Islet of Langerhans (tissue), 1 donor: ENCODE measurements around the gene CAPZA2.
"Not testable (repeated sequence)": the region's sequence is repeated elsewhere in the genome, so short reads cannot be mapped to it uniquely, and the experiment has no call there.

Experiments used
- FAIRE-seq: peaks from one replicate; lab custom pipeline; 2011; peaks lifted over from hg19 to GRCh38; lab: Jason Lieb, UNC

The CAPZA2 gene

GRCh38 chr7:116862234-116862950, at the start of gene CAPZA2:
TSS of gene CAPZA2 (plus strand) at chr7:116862587. CDS start at chr7:116862612, 25 bp downstream.
- FAIRE-seq, result no peak

- no peak for FAIRE-seq
These were observed 49.5 kb upstream of the CAPZA2 start for GRCh38 chr7:116812860-116813259.

GRCh38 chr7:116813371-116813770, 49.0 kb upstream of the CAPZA2 start:
- FAIRE-seq, result not testable (repeated sequence)

GRCh38 chr7:116815041-116815440, 47.3 kb upstream of the CAPZA2 start:
- FAIRE-seq, result no peak

GRCh38 chr7:116820149-116820548, 42.2 kb upstream of the CAPZA2 start:
- FAIRE-seq, result no peak

- FAIRE-seq, result not testable (repeated sequence)
These were observed 40.7 kb upstream of the CAPZA2 start for GRCh38 chr7:116821647-116822046.

GRCh38 chr7:116824449-116824848, 37.9 kb upstream of the CAPZA2 start:
- no peak for FAIRE-seq

- FAIRE-seq, result no peak
These were observed 34.1 kb upstream of the CAPZA2 start for GRCh38 chr7:116828281-116828680.

GRCh38 chr7:116829041-116829440, 33.3 kb upstream of the CAPZA2 start:
- FAIRE-seq, result no peak

- no peak for FAIRE-seq
These were observed 32.9 kb upstream of the CAPZA2 start for GRCh38 chr7:116829493-116829892.

GRCh38 chr7:116832692-116833091, 29.7 kb upstream of the CAPZA2 start:
- no peak for FAIRE-seq

GRCh38 chr7:116834815-116835504, 27.4 kb upstream of the CAPZA2 start:
- FAIRE-seq, result no peak

- no peak for FAIRE-seq
These were observed 26.3 kb upstream of the CAPZA2 start for GRCh38 chr7:116836048-116836447.

GRCh38 chr7:116836911-116837310, 25.5 kb upstream of the CAPZA2 start:
- FAIRE-seq, result no peak

GRCh38 chr7:116837586-116837985, 24.8 kb upstream of the CAPZA2 start:
- no peak for FAIRE-seq

- no peak for FAIRE-seq
These were observed 22.1 kb upstream of the CAPZA2 start for GRCh38 chr7:116840256-116840655.

GRCh38 chr7:116842371-116842770, 20.0 kb upstream of the CAPZA2 start:
- FAIRE-seq, result no peak

GRCh38 chr7:116843378-116843777, 19.0 kb upstream of the CAPZA2 start:
- FAIRE-seq, result no peak

- no peak for FAIRE-seq
These were observed 11.2 kb upstream of the CAPZA2 start for GRCh38 chr7:116851175-116851574.

- no peak for FAIRE-seq
These were observed 10.7 kb upstream of the CAPZA2 start for GRCh38 chr7:116851671-116852070.

- no peak for FAIRE-seq
These were observed 8.3 kb upstream of the CAPZA2 start for GRCh38 chr7:116854132-116854531.

GRCh38 chr7:116857052-116857451, 5.3 kb upstream of the CAPZA2 start:
- no peak for FAIRE-seq

- no peak for FAIRE-seq
These were observed 3.1 kb upstream of the CAPZA2 start for GRCh38 chr7:116859323-116859722.

GRCh38 chr7:116861717-116862116, 670 bp upstream of the CAPZA2 start:
- no peak for FAIRE-seq
